NCI-H345 treated with DMSO at 0.1 percent for 48 hours (cell line): ENCODE data around the gene SPATA21.

Experiments used
- DNase-seq: peaks from one replicate; lab custom pipeline; 2025; ENCODE audit not compliant: unreplicated experiment; lab: John Stamatoyannopoulos, UW

Gene SPATA21

GRCh38 chr1:16351456-16351993 lies 85.7 kb downstream of the SPATA21 start:
- no peak for DNase-seq

GRCh38 chr1:16349847-16350406 lies 87.3 kb downstream of the SPATA21 start:
- no peak for DNase-seq
